SK-N-SH (cell line): ENCODE data around the gene RAB33B. TPM values are rescaled to one million over a fixed set of nuclear protein-coding genes. Genes with fewer than 3 reads are reported as not detected.

Experiments
- CTCF ChIA-PET: fragments of 300-600, 350-600 bp; formaldehyde crosslinking; extraction: SDS; loops from one replicate; lab custom pipeline; 2021; lab: Yijun Ruan, JAX
- POLR2A ChIA-PET: fragments of 350-600 bp; sonication (Branson Sonifier 250); formaldehyde crosslinking; extraction: SDS; loops from one replicate; lab custom pipeline; 2020; ENCODE audit warnings: antibody characterized with exemption, inconsistent platforms; lab: Yijun Ruan, JAX
- DNase-seq: peaks from one replicate; pipeline ENCODE4 v3.0.0; 2012
- H2AFZ ChIP-seq: fragments of 200-600 bp; sonication (generic); 2 replicates; pipeline ENCODE4 v1.8.1; 2016; ENCODE audit warnings: antibody characterized with exemption, mild to moderate bottlenecking, low read depth
- H3F3A ChIP-seq: fragments of 200-600 bp; sonication (generic); replicated peaks from 2 replicates; pipeline ENCODE3; 2016; ENCODE audit warnings: antibody characterized with exemption, mild to moderate bottlenecking; ENCODE audit not compliant: insufficient read depth
- H3K27ac ChIP-seq, 2 experiments: fragments of 200-500 bp in 1 of 2; fragments of 200-600 bp in 1 of 2; sonication (Bioruptor generic) in 1 of 2; sonication (generic), shearing (Covaris generic) in 1 of 2; 2 replicates each; pipeline versions ENCODE4 v1.5.1 to v1.6.1; 2014 to 2016; ENCODE audit warnings: low read depth in 2 of 2, inconsistent platforms in 1 of 2, low read length in 1 of 2, mild to moderate bottlenecking in 1 of 2, mixed read lengths in 1 of 2
- H3K27me3 ChIP-seq: fragments of 200-600 bp; sonication (generic), shearing (Covaris generic); 2 replicates; pipeline ENCODE4 v1.6.1; 2016; ENCODE audit warnings: mixed run types; ENCODE audit not compliant: insufficient read depth
- H3K36me3 ChIP-seq, 2 experiments: fragments of 200-500 bp in 1 of 2; fragments of 200-600 bp in 1 of 2; sonication (Bioruptor generic) in 1 of 2; sonication (generic) in 1 of 2; replicated peaks in 1 of 2; 2 replicates each; pipeline versions ENCODE3 to v1.5.1; 2014 to 2016; ENCODE audit warnings: low read length in 1 of 2, mild to moderate bottlenecking in 1 of 2; ENCODE audit not compliant: insufficient read depth in 2 of 2, control insufficient read depth in 1 of 2
- H3K4me1 ChIP-seq, 2 experiments: fragments of 200-500 bp in 1 of 2; fragments of 200-600 bp in 1 of 2; sonication (Bioruptor generic) in 1 of 2; sonication (generic), shearing (Covaris generic) in 1 of 2; 2 replicates each; pipeline versions ENCODE4 v1.5.1 to v1.6.1; 2014 to 2016; ENCODE audit warnings: low read depth in 1 of 2, low read length in 1 of 2, mixed run types in 1 of 2; ENCODE audit not compliant: insufficient read depth in 2 of 2, control insufficient read depth in 1 of 2
- H3K4me2 ChIP-seq: fragments of 200-600 bp; sonication (generic), shearing (Covaris generic); 2 replicates; pipeline ENCODE4 v1.6.1; 2017; ENCODE audit warnings: mixed run types
- H3K4me3 ChIP-seq, 2 experiments: fragments of 200-500 bp in 1 of 2; fragments of 200-600 bp in 1 of 2; sonication (Bioruptor generic) in 1 of 2; sonication (generic), shearing (Covaris generic) in 1 of 2; 2 replicates each; pipeline versions ENCODE4 v1.5.1 to v1.8.1; 2014 to 2016; ENCODE audit warnings: low read depth in 2 of 2, inconsistent platforms in 1 of 2, low read length in 1 of 2, mild to moderate bottlenecking in 1 of 2, mixed read lengths in 1 of 2, moderate library complexity in 1 of 2
- H3K79me2 ChIP-seq: fragments of 200-600 bp; sonication (generic); 2 replicates; pipeline ENCODE4 v1.8.1; 2017; ENCODE audit warnings: mild to moderate bottlenecking; ENCODE audit not compliant: insufficient read depth
- H3K9ac ChIP-seq: fragments of 200-600 bp; sonication (generic); 2 replicates; pipeline ENCODE4 v1.6.1; 2017; ENCODE audit warnings: mixed run types
- H3K9me2 ChIP-seq: fragments of 200-600 bp; sonication (generic); 2 replicates; pipeline ENCODE4 v1.6.1; 2017; ENCODE audit warnings: mixed run types
- H3K9me3 ChIP-seq: fragments of 200-600 bp; sonication (generic); 2 replicates; pipeline ENCODE4 v1.6.1; 2017; ENCODE audit warnings: mixed run types, mild to moderate bottlenecking, moderate library complexity
- H4K20me1 ChIP-seq: fragments of 200-600 bp; sonication (generic); 2 replicates; pipeline ENCODE4 v1.6.1; 2017; ENCODE audit warnings: mild to moderate bottlenecking, mixed run types; ENCODE audit not compliant: insufficient read depth
- CHD2 ChIP-seq: fragments of 150-350 bp; IDR thresholded peaks from 2 replicates; pipeline ENCODE4 v1.6.1; 2018; ENCODE audit warnings: low read length; ENCODE audit not compliant: partially characterized antibody
- ELF1 ChIP-seq: IDR thresholded peaks from 2 replicates; pipeline ENCODE4 v1.4.0; 2012
- FOXJ3 ChIP-seq: sonication (generic); formaldehyde crosslinking; IDR thresholded peaks from 2 replicates; pipeline ENCODE4 v1.5.1; 2020; ENCODE audit warnings: mild to moderate bottlenecking, missing genetic modification reagents
- FOXM1 ChIP-seq: IDR thresholded peaks from 2 replicates; pipeline ENCODE4 v1.4.0; 2012; ENCODE audit warnings: low read depth, mild to moderate bottlenecking
- GABPA ChIP-seq: IDR thresholded peaks from 2 replicates; pipeline ENCODE4 v1.4.0; 2012; ENCODE audit warnings: low read depth, mild to moderate bottlenecking
- JUND ChIP-seq: IDR thresholded peaks from 2 replicates; pipeline ENCODE4 v1.4.0; 2012
- MEF2A ChIP-seq: IDR thresholded peaks from 2 replicates; pipeline ENCODE4 v1.4.0; 2012; ENCODE audit warnings: low read depth, borderline replicate concordance
- MXI1 ChIP-seq: IDR thresholded peaks from 2 replicates; pipeline ENCODE4 v1.6.1; 2012; ENCODE audit warnings: mild to moderate bottlenecking, low read depth, low read length, improper control_type of control experiment
- NRF1 ChIP-seq: IDR thresholded peaks from 2 replicates; pipeline ENCODE4 v1.6.1; 2012; ENCODE audit warnings: low read depth, mild to moderate bottlenecking, low read length
- POLR2AphosphoS5 ChIP-seq: IDR thresholded peaks from 2 replicates; pipeline ENCODE4 v1.6.1; 2012; ENCODE audit warnings: low read depth, low read length
- RAD21 ChIP-seq: IDR thresholded peaks from 2 replicates; pipeline ENCODE4 v1.6.1; 2012; ENCODE audit warnings: mild to moderate bottlenecking, low read length
- RCOR1 ChIP-seq: fragments of 150-350 bp; IDR thresholded peaks from 2 replicates; pipeline ENCODE4 v1.6.1; 2017; ENCODE audit warnings: antibody characterized with exemption, low read length
- RFX5 ChIP-seq: IDR thresholded peaks from 2 replicates; pipeline ENCODE4 v1.6.1; 2012; ENCODE audit warnings: mild to moderate bottlenecking, improper control_type of control experiment, low read length
- RXRA ChIP-seq: IDR thresholded peaks from 2 replicates; pipeline ENCODE4 v1.4.0; 2012; ENCODE audit warnings: low read depth, mild to moderate bottlenecking, borderline replicate concordance
- SMC3 ChIP-seq: IDR thresholded peaks from 2 replicates; pipeline ENCODE4 v1.6.1; 2012; ENCODE audit warnings: low read depth, low read length, improper control_type of control experiment
- TAF1 ChIP-seq: IDR thresholded peaks from 2 replicates; pipeline ENCODE4 v1.6.1; 2012; ENCODE audit warnings: low read depth, mild to moderate bottlenecking, low read length, moderate library complexity, borderline replicate concordance
- WGBS: methylation state at CpG from one replicate; pipeline ENCODE4 v1.1.6; 2017; ENCODE audit warnings: low lambda C conversion rate; 5-methylcytosine and 5-hydroxymethylcytosine counted together
- polyA plus RNA-seq, 3 experiments: library from polyadenylated mRNA; depleted of rRNA; stranded (reverse); fragments of >200 nt; gene quantifications; 2 replicates each; pipeline ENCODE4 v1.2.3, GENCODE V29; 2012
- TF ChIP-seq, protein P1 (sequence below): IDR thresholded peaks from 2 replicates; pipeline ENCODE4 v1.4.0; 2012; ENCODE audit warnings: low read depth, borderline replicate concordance
- TF ChIP-seq, protein P2 (sequence below): fragments of 200-600 bp; sonication (generic); IDR thresholded peaks from 2 replicates; pipeline ENCODE4 v1.6.1; 2017; ENCODE audit warnings: antibody characterized with exemption, mild to moderate bottlenecking, moderate library complexity
- TF ChIP-seq, protein P3 (sequence below): fragments of 150-350 bp; IDR thresholded peaks from 2 replicates; pipeline ENCODE4 v1.6.1; 2017; ENCODE audit warnings: antibody characterized with exemption, low read length, low read depth, borderline replicate concordance
- TF ChIP-seq, protein P4 (sequence below): IDR thresholded peaks from 2 replicates; pipeline ENCODE4 v1.4.0; 2012; ENCODE audit warnings: low read depth, borderline replicate concordance

RAB33B gene
- polyA plus RNA-seq, 1 of the 3 experiments (the other 2 are of a cell fraction), result 2.3 TPM

DNA sequence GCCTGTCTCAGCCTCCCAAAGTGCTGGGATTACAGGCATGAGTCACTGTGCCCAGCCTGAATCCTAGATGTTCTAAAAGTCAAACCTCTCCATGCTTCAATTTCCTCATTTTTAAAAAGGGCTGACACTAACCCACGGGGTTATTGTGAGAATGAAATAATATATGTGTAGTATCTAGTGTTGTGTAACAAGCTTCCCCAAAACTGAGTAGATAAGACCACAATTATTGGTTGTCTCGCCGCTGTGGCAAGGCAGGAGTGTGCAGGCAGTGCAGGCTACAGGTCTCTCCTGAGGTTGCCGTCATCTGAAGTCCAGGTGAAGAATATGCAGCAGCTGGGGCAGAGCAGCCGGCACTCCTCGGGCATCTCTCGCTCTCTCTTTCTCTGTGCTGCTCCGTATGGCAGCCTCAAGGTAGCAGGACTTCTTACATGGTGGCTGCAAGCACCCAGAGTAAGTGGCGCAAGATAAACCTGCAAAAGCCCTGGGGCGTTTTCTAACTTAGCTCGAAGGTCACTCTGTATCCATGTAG, 30.9 kb downstream of the RAB33B start:
- H3K27me3 ChIP-seq, result no peaks in the 10 kb centered on the region
- no peaks in the 10 kb centered on the region for H3K9me2 ChIP-seq
- no peak overlapping the region for H3K4me2 ChIP-seq
- no peaks in the 10 kb centered on the region for H4K20me1 ChIP-seq
- peaks cover 14% of the 10 kb centered on the region for H3F3A ChIP-seq
- H3K4me1 ChIP-seq, result no peaks in the 10 kb centered on the region
- no peaks in the 10 kb centered on the region for H3K79me2 ChIP-seq
- H3K9me3 ChIP-seq, result no peaks in the 10 kb centered on the region
- 85% methylated on average over 6 of the region's 11 CpGs for WGBS
- no peak overlapping the region for H3K27ac ChIP-seq
- no peak for TF ChIP-seq JUND
- TF ChIP-seq, protein P1, sequence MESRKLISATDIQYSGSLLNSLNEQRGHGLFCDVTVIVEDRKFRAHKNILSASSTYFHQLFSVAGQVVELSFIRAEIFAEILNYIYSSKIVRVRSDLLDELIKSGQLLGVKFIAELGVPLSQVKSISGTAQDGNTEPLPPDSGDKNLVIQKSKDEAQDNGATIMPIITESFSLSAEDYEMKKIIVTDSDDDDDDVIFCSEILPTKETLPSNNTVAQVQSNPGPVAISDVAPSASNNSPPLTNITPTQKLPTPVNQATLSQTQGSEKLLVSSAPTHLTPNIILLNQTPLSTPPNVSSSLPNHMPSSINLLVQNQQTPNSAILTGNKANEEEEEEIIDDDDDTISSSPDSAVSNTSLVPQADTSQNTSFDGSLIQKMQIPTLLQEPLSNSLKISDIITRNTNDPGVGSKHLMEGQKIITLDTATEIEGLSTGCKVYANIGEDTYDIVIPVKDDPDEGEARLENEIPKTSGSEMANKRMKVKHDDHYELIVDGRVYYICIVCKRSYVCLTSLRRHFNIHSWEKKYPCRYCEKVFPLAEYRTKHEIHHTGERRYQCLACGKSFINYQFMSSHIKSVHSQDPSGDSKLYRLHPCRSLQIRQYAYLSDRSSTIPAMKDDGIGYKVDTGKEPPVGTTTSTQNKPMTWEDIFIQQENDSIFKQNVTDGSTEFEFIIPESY, result no peak
- no peak for TF ChIP-seq FOXJ3
- TF ChIP-seq, protein P2, sequence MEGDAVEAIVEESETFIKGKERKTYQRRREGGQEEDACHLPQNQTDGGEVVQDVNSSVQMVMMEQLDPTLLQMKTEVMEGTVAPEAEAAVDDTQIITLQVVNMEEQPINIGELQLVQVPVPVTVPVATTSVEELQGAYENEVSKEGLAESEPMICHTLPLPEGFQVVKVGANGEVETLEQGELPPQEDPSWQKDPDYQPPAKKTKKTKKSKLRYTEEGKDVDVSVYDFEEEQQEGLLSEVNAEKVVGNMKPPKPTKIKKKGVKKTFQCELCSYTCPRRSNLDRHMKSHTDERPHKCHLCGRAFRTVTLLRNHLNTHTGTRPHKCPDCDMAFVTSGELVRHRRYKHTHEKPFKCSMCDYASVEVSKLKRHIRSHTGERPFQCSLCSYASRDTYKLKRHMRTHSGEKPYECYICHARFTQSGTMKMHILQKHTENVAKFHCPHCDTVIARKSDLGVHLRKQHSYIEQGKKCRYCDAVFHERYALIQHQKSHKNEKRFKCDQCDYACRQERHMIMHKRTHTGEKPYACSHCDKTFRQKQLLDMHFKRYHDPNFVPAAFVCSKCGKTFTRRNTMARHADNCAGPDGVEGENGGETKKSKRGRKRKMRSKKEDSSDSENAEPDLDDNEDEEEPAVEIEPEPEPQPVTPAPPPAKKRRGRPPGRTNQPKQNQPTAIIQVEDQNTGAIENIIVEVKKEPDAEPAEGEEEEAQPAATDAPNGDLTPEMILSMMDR, result no peak
- TF ChIP-seq SMC3, result no peak
- no peak for TF ChIP-seq MXI1
- TF ChIP-seq, protein P3, sequence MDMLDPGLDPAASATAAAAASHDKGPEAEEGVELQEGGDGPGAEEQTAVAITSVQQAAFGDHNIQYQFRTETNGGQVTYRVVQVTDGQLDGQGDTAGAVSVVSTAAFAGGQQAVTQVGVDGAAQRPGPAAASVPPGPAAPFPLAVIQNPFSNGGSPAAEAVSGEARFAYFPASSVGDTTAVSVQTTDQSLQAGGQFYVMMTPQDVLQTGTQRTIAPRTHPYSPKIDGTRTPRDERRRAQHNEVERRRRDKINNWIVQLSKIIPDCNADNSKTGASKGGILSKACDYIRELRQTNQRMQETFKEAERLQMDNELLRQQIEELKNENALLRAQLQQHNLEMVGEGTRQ, result no peak
- no peak for TF ChIP-seq NRF1
- TF ChIP-seq TAF1, result no peak
- TF ChIP-seq GABPA, result no peak
- no peak for TF ChIP-seq MEF2A
- no peak for TF ChIP-seq ELF1
- TF ChIP-seq RCOR1, result no peak
- TF ChIP-seq RFX5, result no peak
- TF ChIP-seq, protein P4, sequence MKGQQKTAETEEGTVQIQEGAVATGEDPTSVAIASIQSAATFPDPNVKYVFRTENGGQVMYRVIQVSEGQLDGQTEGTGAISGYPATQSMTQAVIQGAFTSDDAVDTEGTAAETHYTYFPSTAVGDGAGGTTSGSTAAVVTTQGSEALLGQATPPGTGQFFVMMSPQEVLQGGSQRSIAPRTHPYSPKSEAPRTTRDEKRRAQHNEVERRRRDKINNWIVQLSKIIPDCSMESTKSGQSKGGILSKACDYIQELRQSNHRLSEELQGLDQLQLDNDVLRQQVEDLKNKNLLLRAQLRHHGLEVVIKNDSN, result no peak
- TF ChIP-seq POLR2AphosphoS5, result no peak
- no peak for TF ChIP-seq CHD2
- no peak for TF ChIP-seq RXRA
- TF ChIP-seq FOXM1, result no peak
- TF ChIP-seq RAD21, result no peak
- no peak for DNase-seq
- no peak overlapping the region for H3K4me3 ChIP-seq
- ChIA-PET CTCF (interaction anchor here (1.0 to 2.5 kb wide), 2 partner anchors 11 to 13 kb away, joined by 4 to 12 read pairs; no protein-coding TSS in a partner anchor), POLR2A (no interaction called here)
- no peak overlapping the region for H3K9ac ChIP-seq
- H3K36me3 ChIP-seq, result no peaks in the 10 kb centered on the region
- no peak overlapping the region for H2AFZ ChIP-seq
